ENCODE results near the gene AGO4.
A peak's percentile ranks its signal among the peaks of the same experiment; 100 is the strongest.
"Not testable (repeated sequence)": the region's sequence is repeated elsewhere in the genome, so short reads cannot be mapped to it uniquely, and the experiment has no call there.

The AGO4 gene

GRCh38 chr1:35869245-35869950 lies 61.6 kb downstream of the AGO4 start:
- DNase-seq, result not testable (repeated sequence)

GRCh38 chr1:35870651-35871309 lies 63.0 kb downstream of the AGO4 start:
- no peak for DNase-seq

GRCh38 chr1:35873243-35873750 lies 65.5 kb downstream of the AGO4 start:
- DNase-seq, result no peak

GRCh38 chr1:35874115-35874514 lies 66.3 kb downstream of the AGO4 start:
- not testable (repeated sequence) for DNase-seq

- DNase-seq, result no peak
Observed at GRCh38 chr1:35876988-35877387, 69.2 kb downstream of the AGO4 start.

- DNase-seq, result no peak
Observed at GRCh38 chr1:35881850-35882273, 74.0 kb downstream of the AGO4 start.

- DNase-seq, result no peak
Observed at GRCh38 chr1:35882586-35882944, 74.7 kb downstream of the AGO4 start.

- DNase-seq, result peak; percentile 99
Observed at GRCh38 chr1:35882945-35883634, 75.3 kb downstream of the AGO4 start, which contains the start of gene AGO1. AGO1 (plus strand) TSS chr1:35883209; CDS start chr1:35883422, 213 bp downstream.

- peak; percentile 81 for DNase-seq
Observed at GRCh38 chr1:35883635-35884101, 75.9 kb downstream of the AGO4 start.

- no peak for DNase-seq
Observed at GRCh38 chr1:35884934-35885333, 77.1 kb downstream of the AGO4 start.

- no peak for DNase-seq
Observed at GRCh38 chr1:35885961-35886558, 78.2 kb downstream of the AGO4 start.

- no peak for DNase-seq
Observed at GRCh38 chr1:35886577-35887431, 79.0 kb downstream of the AGO4 start.

- no peak for DNase-seq
Observed at GRCh38 chr1:35887508-35887907, 79.7 kb downstream of the AGO4 start.

- no peak for DNase-seq
Observed at GRCh38 chr1:35888255-35888654, 80.4 kb downstream of the AGO4 start.

- not testable (repeated sequence) for DNase-seq
Observed at GRCh38 chr1:35888981-35889380, 81.2 kb downstream of the AGO4 start.

GRCh38 chr1:35893051-35893879 lies 85.4 kb downstream of the AGO4 start:
- no peak for DNase-seq

- DNase-seq, result no peak
Observed at GRCh38 chr1:35894183-35894582, 86.4 kb downstream of the AGO4 start.

GRCh38 chr1:35894656-35895055 lies 86.8 kb downstream of the AGO4 start:
- DNase-seq, result no peak

- no peak for DNase-seq
Observed at GRCh38 chr1:35899941-35900340, 92.1 kb downstream of the AGO4 start.

- DNase-seq, result no peak
Observed at GRCh38 chr1:35901235-35901634, 93.4 kb downstream of the AGO4 start.

- no peak for DNase-seq
Observed at GRCh38 chr1:35902671-35903070, 94.9 kb downstream of the AGO4 start.
